Measurements from ENCODE around the gene CENPB. TPM values are rescaled to one million over a fixed set of nuclear protein-coding genes. Genes with fewer than 3 reads are reported as not detected.

CENPB gene
- total RNA-seq, 6 donors from 2014 or later: 56.6 to 125 (median 89.7) TPM

GRCh38 chr20:3751675-3752385, 34.7 kb downstream of the CENPB start:
- WGBS, 2 donors: 39 to 76% methylated on average over 11 to 33 of the region's 95 CpGs
- ATAC-seq (ENCODE audit: low FRiP score in 2 of 2): peak; percentile 17 to 60
- H3K4me3 ChIP-seq: peak overlapping the region in 3 of 4 donors; percentile 41 to 49 (median 48)
- peak; percentile 49 to 91 for DNase-seq
- TF ChIP-seq POLR2A (IDR thresholded peaks at IDR 0.05): no peak
- no peak for TF ChIP-seq CTCF (IDR thresholded peaks at IDR 0.05)
- no peak for TF ChIP-seq POLR2AphosphoS5 (IDR thresholded peaks at IDR 0.05)
- no peak for TF ChIP-seq EP300 (IDR thresholded peaks at IDR 0.05)
- peaks cover 6 to 45% (median 12%) of the 10 kb centered on the region in 4 donors for H3K4me1 ChIP-seq
- H3K36me3 ChIP-seq: peaks cover 0 to 53% (median 23%) of the 10 kb centered on the region in 4 donors
- no peaks in the 10 kb centered on the region for H3K27me3 ChIP-seq
- H3K9me3 ChIP-seq: no peaks in the 10 kb centered on the region
- no peak overlapping the region for H3K27ac ChIP-seq

- Histone ChIP-seq H3K27me3 (no peaks in the 10 kb centered on the region), H3K4me1 (peaks cover 6 to 45% (median 12%) of the 10 kb centered on the region in 4 donors), H3K36me3 (peaks cover 0 to 58% (median 23%) of the 10 kb centered on the region in 4 donors), H3K27ac (no peak overlapping the region), H3K9me3 (no peaks in the 10 kb centered on the region), H3K4me3 (peak overlapping the region in 3 of 4 donors; percentile 41 to 49 (median 48))
- WGBS, 2 donors: 85 to 87% methylated on average over 9 to 29 of the region's 31 CpGs
- TF ChIP-seq CTCF (IDR thresholded peaks at IDR 0.05) (peak in 1 of 6 experiments; percentile 8), POLR2AphosphoS5 (IDR thresholded peaks at IDR 0.05) (no peak), EP300 (IDR thresholded peaks at IDR 0.05) (no peak)
- ATAC-seq (ENCODE audit: low FRiP score in 2 of 2): no peak
- DNase-seq: no peak
These were observed 35.2 kb downstream of the CENPB start for GRCh38 chr20:3751305-3751674.

GRCh38 chr20:3749689-3750531, 36.6 kb downstream of the CENPB start:
- H3K27me3 ChIP-seq: no peaks in the 10 kb centered on the region
- DNase-seq (peak; percentile 42 to 91), ATAC-seq (ENCODE audit: low FRiP score in 2 of 2) (no peak)
- peaks cover 0 to 69% (median 26%) of the 10 kb centered on the region in 4 donors for H3K36me3 ChIP-seq
- no peak overlapping the region for H3K27ac ChIP-seq
- TF ChIP-seq CTCF (IDR thresholded peaks at IDR 0.05): peak; percentile 49 to 79 (median 72)
- no peak for TF ChIP-seq EP300 (IDR thresholded peaks at IDR 0.05)
- H3K9me3 ChIP-seq: no peaks in the 10 kb centered on the region
- H3K4me1 ChIP-seq: peaks cover 12 to 53% (median 18%) of the 10 kb centered on the region in 4 donors
- no peak overlapping the region for H3K4me3 ChIP-seq
- 62 to 74% methylated on average over 12 to 54 of the region's 72 CpGs for WGBS, 2 donors

- no peak overlapping the region for H3K27ac ChIP-seq
- TF ChIP-seq EP300 (IDR thresholded peaks at IDR 0.05) (no peak), POLR2A (IDR thresholded peaks at IDR 0.05) (no peak), POLR2AphosphoS5 (IDR thresholded peaks at IDR 0.05) (no peak), CTCF (IDR thresholded peaks at IDR 0.05) (no peak)
- ATAC-seq (ENCODE audit: low FRiP score in 2 of 2) (no peak), DNase-seq (no peak)
- H3K36me3 ChIP-seq: peaks cover 0 to 74% (median 26%) of the 10 kb centered on the region in 4 donors
- H3K4me3 ChIP-seq: no peak overlapping the region
- peaks cover 18 to 61% (median 24%) of the 10 kb centered on the region in 4 donors for H3K4me1 ChIP-seq
- no peaks in the 10 kb centered on the region for H3K27me3 ChIP-seq
- no peaks in the 10 kb centered on the region for H3K9me3 ChIP-seq
- 77 to 80% methylated on average over 20 to 24 of the region's 24 CpGs for WGBS, 2 donors
These were observed 37.4 kb downstream of the CENPB start for GRCh38 chr20:3749087-3749688.
